CD1c-positive myeloid dendritic cell (primary cell): ENCODE data around the gene PRPSAP2.
"Not testable (repeated sequence)": the region's sequence is repeated elsewhere in the genome, so short reads cannot be mapped to it uniquely, and the experiment has no call there.

Experiments
- DNase-seq: peaks from one replicate; pipeline ENCODE4 v3.0.0-alpha.2; 2016; ENCODE audit errors: extremely low spot score

Gene PRPSAP2

DNA sequence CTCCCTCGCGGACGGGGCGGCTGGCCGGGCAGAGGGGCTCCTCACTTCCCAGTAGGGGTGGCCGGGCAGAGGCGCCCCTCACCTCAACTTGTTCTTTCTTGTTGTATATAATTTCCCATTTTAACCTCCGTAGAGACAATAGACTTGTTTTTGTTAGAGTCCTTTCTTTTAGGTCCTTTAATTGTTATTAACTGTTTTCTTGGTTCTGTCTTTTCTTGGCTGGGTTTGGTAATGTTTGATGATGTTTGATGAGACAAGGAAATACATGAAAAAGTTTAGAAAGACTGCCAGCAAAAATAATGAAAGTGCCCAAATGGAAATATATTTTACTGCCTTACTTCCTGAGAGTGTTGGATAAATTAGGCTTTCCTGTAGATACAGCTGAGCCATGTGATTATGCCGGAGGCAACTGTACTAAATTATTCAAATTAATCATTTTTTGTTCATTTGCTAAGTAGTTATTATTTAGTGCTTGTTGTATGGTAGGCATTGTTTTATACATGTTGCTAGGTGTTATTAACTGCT is 30.9 kb downstream of the PRPSAP2 start:
- DNase-seq: no peak

DNA sequence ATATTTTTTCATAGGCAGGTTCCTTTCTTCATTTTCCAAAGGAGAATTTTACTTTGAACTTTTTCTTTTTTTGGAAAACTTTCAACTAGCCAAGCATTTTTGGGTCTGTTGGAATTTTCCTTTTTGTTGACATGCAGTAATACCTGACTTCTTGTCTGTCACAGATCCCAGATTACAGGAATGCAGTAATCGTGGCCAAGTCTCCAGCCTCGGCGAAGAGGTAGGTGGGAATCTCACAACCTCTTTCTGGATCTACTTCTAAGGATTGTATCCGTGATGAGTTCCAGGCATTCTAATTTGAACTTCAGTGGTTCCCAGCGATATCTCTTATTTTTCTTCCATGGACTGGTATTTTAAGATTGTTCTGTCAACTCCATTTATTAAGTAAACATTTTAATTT is 31.7 kb downstream of the PRPSAP2 start:
- DNase-seq: no peak

DNA sequence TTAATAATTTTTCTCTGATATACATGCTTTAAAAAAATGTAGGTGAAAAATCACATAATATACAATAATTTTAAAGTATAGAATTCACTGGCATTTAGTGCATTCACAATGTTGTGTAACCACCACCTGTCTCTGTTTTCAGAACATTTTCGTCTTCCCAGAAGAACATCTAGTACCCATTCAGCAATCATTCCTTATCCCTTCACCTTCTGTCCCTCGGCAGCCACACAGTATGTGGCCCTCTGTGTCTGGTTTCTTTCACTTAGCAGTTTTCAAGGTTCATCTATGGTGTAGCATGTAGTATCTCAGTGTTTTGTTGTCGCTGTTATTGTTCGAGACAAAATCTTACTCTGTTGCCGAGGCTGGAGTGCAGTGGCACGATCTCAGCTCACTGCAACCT is 33.6 kb downstream of the PRPSAP2 start:
- DNase-seq: no peak

DNA sequence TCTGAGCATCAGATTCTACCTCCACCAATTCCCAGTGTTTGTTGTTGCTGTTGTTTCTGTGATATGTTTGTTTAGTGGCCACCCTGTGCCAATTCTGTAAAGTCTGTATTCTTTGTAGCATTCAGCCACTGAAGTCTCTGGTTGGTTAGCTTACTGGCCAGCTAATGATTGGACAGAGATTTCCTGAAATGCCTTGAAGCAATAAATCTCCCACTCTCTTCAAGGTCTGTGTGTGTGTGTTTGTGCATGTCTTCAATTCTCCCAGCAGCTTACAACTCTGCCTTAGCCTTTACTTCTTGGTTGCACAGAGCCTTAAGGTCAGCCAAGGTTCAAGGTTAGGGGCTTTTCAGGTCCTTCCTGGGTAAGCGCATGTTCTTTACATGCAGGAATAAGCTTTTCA is 38.2 kb downstream of the PRPSAP2 start:
- no peak for DNase-seq

DNA sequence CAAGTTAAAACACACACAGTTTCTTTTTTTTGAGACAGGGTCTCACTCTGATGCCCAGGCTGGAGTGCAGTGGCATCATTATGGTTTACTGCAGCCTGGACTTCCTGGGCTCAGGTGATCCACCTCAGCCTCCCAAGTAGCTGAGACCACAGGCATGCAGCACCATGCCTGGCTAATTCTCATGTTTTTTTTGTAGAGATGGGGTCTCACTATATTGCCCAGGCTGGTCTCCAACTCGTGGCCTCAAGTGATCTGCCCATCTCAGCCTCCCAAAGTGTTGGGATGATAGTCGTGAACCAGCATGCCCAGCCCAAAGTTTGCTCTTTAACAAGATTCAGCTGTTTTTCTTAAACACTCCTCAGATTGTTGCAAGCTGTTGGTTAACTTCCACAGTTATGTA is 39.0 kb downstream of the PRPSAP2 start:
- DNase-seq: no peak

DNA sequence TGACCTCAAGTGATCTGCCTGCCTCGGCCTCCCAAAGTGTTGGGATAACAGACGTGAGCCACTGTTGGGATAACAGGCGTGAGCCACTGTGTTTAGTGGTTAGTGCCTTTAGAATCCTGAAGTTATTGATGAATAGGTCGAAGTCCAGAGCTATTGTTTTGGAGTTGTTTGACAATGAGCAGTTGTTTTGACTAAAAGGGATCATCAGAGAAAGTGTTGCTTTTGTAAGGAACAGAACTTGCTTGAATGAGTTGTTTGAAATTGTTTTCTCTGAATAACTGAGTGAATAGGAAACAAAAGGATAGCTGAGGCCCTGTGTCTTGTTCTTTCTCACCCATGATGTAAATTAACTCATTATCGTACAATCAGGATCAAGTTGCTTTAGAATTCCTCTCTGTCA is 46.6 kb downstream of the PRPSAP2 start:
- DNase-seq: no peak

DNA sequence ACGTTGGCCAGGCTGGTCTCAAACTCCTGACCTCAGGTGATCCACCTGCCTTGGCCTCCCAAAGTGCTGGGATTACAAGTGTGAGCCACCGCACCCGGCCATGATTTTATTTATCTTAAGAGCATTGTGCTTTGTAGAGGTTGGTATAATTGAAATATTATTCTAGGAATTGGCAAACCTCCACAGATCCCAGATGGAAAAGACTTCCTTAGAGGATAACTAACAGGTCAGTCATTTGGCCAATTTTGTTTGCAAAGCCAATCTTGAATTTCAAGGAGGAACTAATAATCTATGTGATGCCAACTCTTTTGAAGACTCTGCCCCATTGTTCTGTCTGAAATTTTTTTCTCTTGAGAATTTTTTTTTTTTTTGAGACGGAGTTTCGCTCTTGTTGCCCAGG is 47.3 kb downstream of the PRPSAP2 start:
- DNase-seq: no peak

DNA sequence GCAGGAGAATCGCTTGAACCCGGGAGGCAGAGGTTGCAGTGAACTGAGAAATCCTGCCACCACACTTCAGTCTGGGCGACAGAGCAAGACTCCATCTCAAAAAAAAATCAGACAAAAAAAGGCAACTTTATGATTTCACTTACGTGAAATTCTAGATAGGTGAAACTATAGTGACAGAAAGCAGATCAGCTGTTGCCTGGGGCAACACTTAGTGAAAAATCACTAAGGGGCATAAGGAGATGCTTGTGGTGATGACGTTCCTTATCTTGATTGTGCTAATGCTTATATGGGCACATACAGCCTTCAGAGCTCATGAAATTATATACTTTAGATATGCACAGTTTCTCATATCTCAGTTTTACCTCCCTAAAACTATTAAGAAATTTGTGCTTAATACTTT is 52.4 kb downstream of the PRPSAP2 start:
- DNase-seq: no peak

DNA sequence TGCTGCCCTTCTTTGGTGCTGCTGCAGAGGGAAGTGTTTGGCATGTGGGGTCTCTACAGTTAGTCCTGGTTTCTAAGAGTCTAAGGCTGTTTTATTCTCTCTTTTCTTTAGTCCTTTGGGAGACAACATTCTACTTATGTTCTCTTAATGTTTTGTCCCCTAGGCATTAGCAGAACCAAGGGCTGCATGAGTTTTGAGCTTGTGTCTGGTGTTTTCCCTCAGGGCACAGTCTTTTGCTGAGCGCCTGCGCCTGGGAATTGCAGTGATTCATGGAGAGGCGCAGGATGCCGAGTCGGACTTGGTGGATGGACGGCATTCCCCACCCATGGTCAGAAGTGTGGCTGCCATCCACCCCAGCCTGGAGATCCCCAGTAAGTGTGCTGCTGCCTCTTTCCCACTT is 53.0 kb downstream of the PRPSAP2 start:
- no peak for DNase-seq

DNA sequence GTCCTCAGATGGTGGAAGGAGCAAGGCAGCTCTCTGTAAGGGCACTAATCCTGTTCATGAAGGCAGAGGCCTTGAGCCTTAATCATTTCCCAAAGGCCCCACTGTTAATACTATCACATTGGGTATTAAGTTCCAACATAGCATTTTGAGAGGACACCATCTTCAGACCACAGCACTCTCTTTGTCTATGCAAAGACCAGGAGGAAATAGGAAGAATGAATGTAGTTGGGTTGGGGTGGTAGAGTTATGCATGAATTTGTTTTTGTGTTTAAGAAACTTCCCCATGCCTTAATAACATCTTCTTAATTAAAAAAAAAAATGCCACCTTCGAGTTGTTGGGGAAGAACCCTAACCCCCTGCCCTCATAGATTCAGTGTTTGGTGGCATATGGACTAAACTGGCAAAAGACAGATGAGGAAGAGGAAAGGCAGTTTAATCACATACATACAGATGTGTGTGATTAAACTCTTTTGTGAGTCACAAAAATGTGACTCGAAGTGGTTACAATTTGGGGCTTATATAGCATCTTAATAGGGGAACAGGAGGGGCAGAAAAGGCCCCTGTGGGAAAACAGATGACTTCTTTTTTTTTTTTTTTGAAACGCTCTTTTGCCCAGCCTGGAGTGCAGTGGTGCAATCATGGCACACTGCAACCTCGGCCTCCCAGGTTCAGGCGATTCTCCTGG is 59.0 kb downstream of the PRPSAP2 start:
- DNase-seq: no peak

DNA sequence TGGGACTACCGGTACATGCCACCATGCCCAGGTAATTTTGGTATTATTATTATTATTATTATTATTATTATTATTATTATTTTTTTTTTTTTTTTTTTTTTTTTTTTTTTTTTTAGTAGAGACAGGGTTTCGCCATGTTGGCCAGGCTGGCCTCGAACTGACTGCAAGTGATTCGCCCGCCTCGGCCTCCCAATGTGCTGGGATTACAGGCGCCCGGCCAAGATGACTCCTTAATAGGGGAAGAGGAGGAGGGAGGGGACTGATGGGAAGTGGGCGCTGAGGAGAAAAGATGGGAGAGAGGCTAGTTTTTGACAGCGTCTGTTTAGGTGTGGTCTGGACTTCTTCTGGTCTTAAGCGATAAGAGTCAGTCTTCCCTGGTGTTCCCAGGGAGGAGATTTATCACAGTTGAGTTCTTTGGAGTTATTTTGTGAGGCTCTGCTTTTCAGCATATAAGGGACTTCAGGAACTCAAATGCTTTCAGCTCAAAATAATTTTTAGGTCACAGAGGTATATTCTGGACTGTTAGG is 59.6 kb downstream of the PRPSAP2 start:
- no peak for DNase-seq

DNA sequence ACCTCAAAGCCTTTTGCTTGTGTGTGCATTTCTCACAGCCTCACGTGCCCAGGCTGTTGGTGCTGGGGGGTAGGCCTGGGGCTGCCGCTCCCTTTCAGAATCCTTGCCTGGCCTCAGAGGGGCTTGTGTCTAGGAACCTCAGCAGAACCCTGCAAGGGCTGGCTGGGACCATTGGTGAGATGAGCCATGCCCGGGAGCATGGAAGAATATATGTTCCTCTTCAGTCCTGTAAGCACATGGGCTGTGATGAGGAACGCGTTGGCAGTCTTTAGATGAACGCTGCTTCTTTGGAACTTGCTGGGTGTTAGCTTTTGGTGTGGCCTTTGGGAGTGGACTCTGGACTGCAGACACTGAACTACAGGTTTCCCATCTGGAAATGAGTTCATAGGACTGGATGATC is 62.0 kb downstream of the PRPSAP2 start:
- no peak for DNase-seq

DNA sequence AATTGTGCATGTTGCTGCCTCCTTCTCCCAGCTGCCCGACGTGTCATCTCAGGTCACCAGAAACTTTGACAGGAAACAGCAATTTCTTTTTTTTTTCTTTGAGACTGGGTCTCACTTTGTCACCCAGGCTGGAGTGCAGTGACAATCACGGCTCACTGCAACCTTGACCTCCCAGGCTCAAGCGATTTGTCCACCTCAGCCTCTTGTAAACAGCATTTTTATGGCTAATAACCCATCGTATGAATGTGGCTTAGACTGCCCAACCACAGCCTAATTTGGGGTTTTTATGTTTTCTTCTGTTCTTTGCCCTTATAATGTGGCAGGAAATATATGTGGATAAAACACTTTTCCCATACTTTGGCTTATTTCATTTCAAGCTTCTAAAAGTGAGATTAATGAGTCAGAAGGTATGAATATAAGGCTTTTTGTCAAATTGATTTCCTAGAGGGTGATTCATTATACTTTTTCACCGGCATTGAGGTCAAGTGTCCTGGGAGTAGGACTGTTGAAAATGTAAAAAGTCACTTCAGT is 63.0 kb downstream of the PRPSAP2 start:
- DNase-seq: no peak

DNA sequence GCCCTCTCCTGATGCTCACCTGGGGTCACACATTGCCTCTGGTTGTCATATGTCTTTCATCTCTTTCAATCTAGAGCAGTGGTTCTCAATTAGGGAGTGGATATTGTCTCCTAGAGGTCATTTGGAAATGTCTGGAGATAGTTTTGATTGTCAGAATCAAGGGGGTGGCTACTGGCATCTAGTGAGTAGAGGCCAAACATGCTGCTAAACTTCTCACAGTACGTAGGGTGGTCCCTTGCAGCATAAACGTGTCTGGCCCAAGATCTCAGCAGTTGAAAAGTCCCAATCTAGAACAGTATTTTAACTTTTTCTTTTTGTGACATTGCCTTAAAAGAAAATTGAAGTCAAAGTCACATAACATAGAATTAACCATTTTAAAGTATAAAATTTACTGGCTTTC is 63.6 kb downstream of the PRPSAP2 start:
- DNase-seq: no peak

DNA sequence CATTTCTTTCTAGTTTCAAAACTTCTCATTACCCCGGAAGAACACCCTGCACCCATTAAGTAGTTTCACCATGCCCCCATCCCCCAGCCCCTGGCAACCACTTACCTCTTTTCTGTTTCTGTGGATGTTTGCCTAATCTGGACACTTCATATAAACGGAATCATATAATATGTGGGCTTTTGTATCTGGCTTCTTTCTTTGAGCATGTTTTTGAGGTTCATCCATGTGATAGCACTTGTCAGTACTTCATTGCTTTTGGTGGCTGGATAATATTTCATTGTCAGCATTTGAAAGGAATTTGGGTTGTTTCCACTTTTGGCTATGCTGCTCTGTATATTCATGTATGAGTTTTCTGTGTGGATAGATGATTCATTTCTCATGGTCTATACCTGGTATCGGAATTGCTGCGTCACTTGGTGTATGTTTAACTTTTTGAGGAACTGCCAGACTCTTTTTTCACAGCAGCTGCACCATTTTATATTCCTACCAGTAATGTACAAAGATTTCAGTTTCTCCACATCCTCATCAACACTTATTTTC is 64.1 kb downstream of the PRPSAP2 start:
- peak; percentile 36 for DNase-seq

DNA sequence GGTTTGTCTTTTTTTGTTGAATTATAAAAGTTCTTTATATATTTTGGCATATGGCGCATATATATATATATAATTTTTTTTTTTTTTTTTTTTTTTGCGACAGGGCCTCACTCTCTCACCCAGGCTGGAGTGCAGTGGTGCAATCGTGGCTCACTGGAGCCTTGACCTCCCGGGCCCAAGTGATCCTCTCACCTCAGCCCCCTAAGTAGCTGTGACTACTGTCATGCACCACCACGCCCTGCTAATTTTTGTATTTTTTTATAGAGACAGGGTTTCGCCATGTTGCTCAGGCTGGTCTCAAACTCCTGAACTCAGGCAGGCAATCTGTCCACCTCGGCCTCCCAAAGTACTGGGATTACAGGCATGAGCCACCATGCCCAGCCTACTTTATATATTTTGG is 64.7 kb downstream of the PRPSAP2 start:
- DNase-seq: not testable (repeated sequence)

DNA sequence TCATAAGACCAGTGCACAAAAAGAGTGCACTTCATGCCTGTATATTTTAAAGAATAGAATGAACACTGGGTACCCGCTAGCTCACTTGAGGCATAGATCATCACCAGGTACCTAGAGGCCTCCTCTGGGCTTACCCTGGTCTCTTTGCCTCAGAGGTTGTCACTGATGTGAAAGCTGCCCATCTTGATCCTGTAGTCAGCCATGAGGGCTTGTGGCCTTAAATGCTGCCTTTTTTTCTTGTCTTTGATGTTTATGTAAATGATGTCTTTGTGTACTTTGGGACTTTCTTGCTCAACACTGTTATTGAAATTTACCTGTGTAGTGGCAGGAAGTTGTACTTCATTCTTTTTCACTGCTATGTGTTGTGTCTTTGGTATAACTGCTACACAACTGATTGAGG is 67.3 kb downstream of the PRPSAP2 start:
- no peak for DNase-seq

DNA sequence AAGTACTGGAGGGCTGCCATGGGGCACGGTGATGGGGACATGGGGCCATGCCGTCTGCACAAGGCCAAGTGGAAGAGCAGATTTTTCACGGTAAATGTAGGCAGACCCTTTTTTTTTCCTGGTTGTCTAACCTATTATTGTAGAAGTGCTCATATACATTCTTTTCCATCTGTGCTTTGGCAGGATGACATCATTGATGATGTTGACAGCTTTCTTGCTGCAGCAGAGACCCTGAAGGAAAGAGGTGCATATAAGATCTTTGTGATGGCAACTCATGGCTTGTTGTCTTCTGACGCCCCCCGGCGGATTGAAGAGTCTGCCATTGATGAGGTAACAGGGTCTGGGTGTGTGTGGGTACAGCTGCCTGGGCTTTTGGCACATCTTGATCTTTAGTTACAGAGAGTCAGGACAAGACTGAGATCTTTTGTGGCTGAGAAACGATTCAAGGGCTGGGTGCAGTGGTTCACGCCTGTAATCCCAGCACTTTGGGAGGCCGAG is 70.7 kb downstream of the PRPSAP2 start:
- DNase-seq: no peak

DNA sequence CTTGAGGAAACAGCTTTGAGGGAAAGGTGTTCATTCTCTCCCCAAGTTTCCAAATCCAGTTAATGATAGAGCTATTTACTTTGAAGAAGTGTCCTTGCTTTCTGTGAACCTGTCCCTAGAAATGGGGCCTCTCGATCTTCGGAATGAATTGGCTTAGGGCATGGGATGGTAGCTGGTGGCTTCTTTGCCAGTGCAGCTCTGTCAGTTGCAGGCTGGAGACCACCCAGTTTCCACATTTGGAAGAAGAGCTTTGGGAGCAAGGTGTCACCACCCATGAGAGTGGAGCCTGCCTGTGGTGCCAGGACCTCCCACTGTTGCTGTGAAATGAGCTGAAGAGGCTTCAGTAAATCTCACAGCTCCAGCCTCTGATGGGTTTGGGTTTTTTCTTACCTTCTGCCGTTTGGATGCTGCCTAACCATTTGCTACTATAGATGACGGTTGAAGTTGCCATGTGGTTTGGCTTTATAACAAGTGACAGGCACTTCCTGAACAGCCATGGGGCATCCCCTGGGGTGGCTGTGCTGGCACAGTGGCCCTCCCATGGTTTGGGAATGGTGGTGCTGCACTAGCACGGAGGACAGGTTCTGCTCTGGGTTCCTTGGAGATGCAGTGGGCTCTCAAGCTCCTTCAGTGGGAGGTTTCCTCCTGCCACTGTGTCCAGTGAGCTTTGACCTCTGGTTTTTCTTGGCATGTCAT is 74.6 kb downstream of the PRPSAP2 start:
- no peak for DNase-seq

DNA sequence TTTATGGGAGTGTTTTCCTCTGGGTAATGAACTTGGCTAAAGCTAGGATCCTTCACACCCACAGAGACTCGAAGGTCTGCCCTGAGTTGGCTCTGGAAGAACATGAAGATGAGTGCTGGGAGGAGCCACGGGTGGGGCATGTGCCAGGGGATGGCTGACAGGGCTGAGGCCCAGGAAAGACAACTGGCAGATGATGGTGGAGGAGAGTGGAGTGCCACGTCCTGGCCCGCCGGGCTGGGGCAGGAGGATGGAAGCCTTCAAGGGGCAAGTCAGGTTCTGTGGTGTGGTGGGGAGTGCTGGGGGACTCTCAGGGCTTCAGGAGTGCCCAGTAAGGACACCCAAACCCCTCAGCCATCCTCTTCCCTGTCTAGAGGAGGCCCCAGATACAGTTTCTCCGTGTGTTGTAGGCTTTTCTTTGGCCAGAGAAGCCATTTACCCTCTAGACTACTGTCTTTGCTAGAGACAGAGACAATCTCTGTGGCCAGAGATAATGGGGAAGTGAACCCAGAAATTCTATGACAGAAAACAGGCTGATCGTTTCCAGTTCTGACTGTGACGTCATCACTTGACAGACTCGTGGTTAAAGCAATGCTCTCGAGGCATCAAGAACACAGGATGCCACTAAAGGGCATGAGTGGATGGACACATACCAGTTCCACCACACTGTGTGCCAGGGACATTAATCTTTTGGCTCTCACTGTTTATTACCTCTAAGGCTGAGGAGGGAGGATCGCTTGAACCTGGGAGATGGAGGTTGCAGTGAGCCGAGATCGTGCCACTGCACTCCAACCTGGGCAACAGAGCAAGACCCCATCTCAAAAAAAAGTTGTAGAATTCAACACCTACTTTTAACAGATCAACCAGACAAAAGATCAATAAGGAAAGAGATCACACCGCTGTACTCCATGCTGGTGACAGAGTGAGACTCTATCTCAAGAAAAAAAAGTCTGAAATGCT is 75.4 kb downstream of the PRPSAP2 start:
- DNase-seq: peak; percentile 58

DNA sequence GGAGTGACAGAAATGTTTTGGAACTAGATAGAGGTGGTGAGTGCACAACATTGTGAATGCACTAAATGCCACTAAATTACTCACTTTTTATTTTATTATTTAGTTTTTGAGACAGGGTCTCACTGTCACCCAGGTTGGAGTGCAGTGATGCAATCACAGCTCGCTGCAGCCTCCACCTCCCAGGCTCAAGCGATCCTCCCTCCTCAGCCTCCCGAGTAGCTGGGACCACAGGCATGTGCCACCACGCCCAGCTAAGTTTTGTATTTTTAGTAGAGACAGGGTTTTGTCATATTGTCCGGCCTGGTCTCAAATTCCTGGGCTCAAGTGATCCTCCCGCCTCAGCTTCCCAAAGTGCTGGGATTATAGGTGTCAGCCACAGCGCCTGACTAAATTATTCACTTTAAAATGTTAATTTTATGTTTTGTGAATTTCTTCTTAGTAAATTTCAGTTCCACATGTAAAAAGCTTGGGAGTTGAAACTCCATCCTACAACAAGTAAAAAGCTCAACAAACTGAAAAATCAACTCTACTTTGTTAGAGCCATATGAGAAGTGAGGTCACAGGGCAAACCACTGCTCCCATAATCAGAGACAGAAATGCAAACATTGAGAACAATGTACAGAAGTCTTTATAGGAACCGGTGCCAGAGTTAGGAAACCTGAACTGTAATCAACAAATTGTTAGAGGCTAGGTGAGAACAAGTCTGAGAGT is 80.2 kb downstream of the PRPSAP2 start:
- no peak for DNase-seq
